ENCODE results near the gene FGF19.

DNA sequence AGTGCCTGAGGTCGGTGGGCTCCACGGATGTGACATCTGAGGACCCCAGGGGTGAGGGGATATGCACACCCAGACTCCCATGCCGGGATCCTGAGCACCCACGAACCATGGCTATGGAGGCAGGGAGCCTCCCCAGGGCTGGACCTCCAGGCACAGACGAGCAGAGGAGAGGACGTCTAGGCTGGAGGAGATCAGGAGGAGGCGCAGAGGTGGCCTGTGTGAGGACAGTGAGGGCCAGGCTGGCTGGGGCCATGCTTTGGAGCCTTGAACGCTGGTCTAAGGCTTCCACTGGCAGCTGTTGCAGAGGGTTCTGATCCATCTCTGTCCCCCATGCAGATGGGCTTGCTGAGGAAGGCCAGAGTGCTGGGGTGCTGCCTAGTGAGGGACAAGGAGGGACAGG is 42.3 kb upstream of the FGF19 start:
- TF ChIP-seq, protein P1, sequence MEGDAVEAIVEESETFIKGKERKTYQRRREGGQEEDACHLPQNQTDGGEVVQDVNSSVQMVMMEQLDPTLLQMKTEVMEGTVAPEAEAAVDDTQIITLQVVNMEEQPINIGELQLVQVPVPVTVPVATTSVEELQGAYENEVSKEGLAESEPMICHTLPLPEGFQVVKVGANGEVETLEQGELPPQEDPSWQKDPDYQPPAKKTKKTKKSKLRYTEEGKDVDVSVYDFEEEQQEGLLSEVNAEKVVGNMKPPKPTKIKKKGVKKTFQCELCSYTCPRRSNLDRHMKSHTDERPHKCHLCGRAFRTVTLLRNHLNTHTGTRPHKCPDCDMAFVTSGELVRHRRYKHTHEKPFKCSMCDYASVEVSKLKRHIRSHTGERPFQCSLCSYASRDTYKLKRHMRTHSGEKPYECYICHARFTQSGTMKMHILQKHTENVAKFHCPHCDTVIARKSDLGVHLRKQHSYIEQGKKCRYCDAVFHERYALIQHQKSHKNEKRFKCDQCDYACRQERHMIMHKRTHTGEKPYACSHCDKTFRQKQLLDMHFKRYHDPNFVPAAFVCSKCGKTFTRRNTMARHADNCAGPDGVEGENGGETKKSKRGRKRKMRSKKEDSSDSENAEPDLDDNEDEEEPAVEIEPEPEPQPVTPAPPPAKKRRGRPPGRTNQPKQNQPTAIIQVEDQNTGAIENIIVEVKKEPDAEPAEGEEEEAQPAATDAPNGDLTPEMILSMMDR (conservative IDR thresholded peaks at IDR 0.05; ENCODE audit: low read depth, low read length): no peak
- no peak for TF ChIP-seq EZH2phosphoT487 (IDR thresholded peaks at IDR 0.05; ENCODE audit: borderline replicate concordance, low read length)
